Amniotic epithelial cell (primary cell): ENCODE results near the gene DVL1.

ENCODE experiments used
- DNase-seq: peaks from one replicate; pipeline ENCODE4 v3.0.0-alpha.2; 2010; ENCODE audit warnings: low read depth

Gene DVL1

GRCh38 chr1:1355416-1355815, 6.2 kb upstream of the DVL1 start:
- peak; percentile 42 for DNase-seq

- no peak for DNase-seq
Measured at GRCh38 chr1:1354271-1355247, 5.3 kb upstream of the DVL1 start.

GRCh38 chr1:1353389-1354151, 4.4 kb upstream of the DVL1 start:
- no peak for DNase-seq

GRCh38 chr1:1352786-1353388, 3.7 kb upstream of the DVL1 start:
- no peak for DNase-seq

- peak; percentile 30 for DNase-seq
Measured at GRCh38 chr1:1351511-1352427, 2.6 kb upstream of the DVL1 start.

- peak; percentile 45 for DNase-seq
Measured at GRCh38 chr1:1348420-1349255, 580 bp downstream of the DVL1 start.

GRCh38 chr1:1347663-1348419, 1.4 kb downstream of the DVL1 start:
- DNase-seq: no peak

GRCh38 chr1:1347026-1347595, 2.1 kb downstream of the DVL1 start:
- no peak for DNase-seq

- no peak for DNase-seq
Measured at GRCh38 chr1:1346501-1346890, 2.7 kb downstream of the DVL1 start.

GRCh38 chr1:1345860-1346500, 3.2 kb downstream of the DVL1 start:
- no peak for DNase-seq

- DNase-seq: no peak
Measured at GRCh38 chr1:1345384-1345783, 3.8 kb downstream of the DVL1 start.

- peak; percentile 78 for DNase-seq
Measured at GRCh38 chr1:1344655-1345361, 4.4 kb downstream of the DVL1 start.

GRCh38 chr1:1343811-1344421, 5.3 kb downstream of the DVL1 start:
- no peak for DNase-seq

GRCh38 chr1:1342584-1343115, 6.6 kb downstream of the DVL1 start:
- DNase-seq: no peak

- no peak for DNase-seq
Measured at GRCh38 chr1:1342061-1342562, 7.1 kb downstream of the DVL1 start.

GRCh38 chr1:1341549-1342021, 7.6 kb downstream of the DVL1 start:
- no peak for DNase-seq
